GM21381 (cell line): Measurements from ENCODE around the gene SLC39A10.

Experiments used
- ATAC-seq: cut with Tn5 transposase; IDR thresholded peaks from one replicate; pipeline ENCODE4 v1.9.1; 2021; ENCODE audit warnings: mild to moderate bottlenecking, moderate library complexity; ENCODE audit not compliant: unreplicated experiment

The SLC39A10 gene, protein sequence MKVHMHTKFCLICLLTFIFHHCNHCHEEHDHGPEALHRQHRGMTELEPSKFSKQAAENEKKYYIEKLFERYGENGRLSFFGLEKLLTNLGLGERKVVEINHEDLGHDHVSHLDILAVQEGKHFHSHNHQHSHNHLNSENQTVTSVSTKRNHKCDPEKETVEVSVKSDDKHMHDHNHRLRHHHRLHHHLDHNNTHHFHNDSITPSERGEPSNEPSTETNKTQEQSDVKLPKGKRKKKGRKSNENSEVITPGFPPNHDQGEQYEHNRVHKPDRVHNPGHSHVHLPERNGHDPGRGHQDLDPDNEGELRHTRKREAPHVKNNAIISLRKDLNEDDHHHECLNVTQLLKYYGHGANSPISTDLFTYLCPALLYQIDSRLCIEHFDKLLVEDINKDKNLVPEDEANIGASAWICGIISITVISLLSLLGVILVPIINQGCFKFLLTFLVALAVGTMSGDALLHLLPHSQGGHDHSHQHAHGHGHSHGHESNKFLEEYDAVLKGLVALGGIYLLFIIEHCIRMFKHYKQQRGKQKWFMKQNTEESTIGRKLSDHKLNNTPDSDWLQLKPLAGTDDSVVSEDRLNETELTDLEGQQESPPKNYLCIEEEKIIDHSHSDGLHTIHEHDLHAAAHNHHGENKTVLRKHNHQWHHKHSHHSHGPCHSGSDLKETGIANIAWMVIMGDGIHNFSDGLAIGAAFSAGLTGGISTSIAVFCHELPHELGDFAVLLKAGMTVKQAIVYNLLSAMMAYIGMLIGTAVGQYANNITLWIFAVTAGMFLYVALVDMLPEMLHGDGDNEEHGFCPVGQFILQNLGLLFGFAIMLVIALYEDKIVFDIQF

DNA sequence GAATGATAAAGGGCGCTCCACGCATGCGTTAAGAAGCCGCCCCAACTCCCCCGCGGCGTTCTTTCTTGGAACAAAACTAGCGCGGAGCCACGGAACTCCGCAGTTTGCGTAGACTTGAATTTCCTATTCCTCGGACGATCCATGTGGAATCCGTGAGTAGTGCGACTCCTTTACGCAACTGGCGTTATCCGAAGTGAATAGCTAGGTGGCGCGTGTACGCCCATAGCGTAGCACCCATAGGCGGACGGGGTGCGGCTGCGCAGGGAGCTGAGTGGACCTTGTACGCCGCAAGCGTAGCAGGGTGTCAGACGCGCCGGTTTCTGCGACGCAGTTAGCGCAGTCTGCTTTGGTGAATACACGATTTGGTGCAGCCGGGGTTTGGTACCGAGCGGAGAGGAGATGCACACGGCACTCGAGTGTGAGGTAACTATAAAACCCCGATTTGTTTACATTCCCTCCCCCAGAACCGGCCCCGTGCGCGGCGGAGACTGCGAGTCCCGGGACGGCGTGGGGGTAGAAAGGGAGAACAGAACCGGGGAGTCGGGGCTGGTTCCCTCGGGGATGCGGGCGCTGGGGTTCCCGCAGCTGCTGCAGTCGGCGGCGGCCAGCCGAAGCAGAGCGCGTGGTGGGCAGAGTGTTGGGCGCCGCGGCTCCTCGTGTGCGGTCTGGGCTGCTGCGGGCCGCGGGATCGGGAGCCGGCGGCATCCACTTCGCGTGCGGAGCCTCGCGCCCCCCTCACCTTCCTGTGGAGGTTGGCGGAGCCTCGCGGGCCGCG lies at the start of gene SLC39A10:
SLC39A10 (plus strand) TSS at position 368 of the 775 bp plus-strand sequence. CDS start 22,817 bp downstream, outside the sequence.
- ATAC-seq = peak; percentile 63

DNA sequence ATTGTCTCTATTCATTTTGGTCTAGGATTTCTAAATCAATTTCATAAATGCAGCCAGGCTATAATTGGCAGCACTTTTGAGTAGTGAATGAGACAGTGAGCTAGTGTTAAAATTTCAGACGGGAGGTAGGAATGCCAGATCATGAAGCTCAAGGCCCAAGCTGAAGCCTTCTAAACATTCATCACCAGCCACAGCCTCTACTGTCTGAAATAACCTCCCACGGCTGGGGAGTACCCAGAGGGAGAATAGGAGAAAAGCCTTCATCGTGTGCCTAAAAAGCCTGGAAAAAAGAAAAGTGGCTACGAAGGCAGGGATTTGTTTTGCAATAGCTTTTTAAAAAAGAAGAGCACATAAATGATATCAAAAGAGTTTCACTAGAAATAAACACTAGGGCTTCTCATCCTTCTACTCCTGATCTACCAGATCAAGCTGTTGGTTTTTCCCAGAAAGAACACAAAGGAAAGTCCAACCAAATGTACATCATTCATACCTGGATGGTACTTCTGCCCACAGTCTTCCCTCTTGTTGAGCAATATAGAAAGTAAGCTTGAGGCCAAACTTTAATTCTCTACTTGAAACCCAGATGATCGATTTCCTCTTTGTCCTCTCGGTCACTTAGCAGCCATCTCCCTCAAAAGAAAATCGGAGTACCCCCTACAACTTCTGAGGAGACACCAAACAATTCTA lies 48.1 kb upstream of the SLC39A10 start:
- no peak for ATAC-seq

DNA sequence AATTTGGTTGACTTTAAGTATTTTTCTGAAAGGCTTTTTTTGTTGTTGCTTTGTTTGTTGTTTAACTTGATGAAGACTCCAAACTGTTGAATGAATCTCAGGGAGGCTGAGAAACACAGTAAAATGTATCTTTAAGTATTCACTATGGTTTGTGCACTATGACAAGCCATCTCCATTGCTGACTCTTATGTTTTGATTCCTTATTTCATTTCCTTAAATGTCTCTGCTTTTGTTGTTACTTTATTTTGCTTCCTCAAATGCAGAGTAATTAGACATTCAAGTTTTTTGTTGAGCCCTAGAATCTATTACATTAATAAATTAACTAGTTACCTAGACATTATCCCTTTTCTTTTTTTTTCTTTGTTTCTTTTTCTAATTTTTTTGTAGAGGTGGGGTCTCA lies 46.3 kb upstream of the SLC39A10 start:
- ATAC-seq = no peak

DNA sequence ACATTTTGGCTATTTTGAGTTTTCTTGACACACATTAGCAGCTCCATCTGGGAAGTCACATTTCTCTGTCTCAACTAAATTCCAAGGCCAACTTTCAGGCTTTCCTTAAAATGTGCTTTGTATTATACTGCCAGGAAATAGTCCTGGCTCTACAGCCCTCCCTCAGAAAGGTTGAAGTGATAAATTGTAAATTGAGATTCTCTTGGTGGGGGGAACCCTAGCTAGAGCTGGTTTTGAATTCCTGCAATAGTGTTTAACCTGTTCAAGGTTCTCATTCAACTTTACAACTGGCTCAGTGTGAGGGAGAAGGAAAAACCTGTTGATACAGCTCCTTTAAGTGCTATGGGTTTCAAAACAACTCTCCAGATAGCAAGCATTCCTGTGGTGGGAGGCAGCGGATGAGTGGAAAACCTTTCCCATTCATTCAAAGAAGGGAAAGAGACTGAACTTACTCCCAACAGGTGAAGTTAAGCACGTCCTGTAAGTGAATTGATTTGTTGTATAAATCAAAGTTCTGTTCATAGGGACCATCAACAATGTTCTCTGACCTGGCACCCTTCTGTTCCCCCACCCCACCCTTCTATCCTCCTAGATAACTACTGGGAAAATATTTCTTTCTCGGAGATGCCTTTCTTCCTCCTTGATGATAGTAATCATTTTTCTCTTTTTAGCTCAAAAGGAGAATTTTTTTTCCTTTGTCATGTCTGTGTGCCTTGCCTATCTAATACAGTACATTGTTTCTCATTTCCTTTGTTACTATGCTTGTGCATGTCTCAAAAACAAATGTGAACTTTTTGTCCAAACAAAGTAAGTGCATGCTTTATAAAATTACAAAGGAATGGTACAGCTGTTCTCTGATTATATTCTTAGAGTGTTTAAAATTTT lies 44.2 kb upstream of the SLC39A10 start:
- ATAC-seq = no peak

DNA sequence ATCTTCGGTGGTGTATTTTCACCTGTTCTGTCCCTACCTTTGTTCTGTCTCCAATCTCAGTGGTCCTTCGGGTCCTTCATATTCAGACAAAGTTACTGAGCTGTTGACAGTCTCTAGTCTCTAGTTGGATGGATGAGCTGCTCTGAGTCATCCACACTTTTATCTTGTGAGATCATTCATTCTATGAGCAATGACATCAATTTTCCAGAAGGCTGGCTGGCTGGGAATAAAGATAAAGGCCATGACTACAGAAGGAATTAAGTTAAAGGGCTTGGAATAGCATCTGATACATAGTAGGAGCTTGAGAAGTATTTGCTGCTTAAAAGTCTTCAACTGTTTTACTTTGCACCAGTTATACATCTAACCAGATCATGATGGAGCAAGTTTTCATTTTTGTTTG lies 43.1 kb upstream of the SLC39A10 start:
- no peak for ATAC-seq

DNA sequence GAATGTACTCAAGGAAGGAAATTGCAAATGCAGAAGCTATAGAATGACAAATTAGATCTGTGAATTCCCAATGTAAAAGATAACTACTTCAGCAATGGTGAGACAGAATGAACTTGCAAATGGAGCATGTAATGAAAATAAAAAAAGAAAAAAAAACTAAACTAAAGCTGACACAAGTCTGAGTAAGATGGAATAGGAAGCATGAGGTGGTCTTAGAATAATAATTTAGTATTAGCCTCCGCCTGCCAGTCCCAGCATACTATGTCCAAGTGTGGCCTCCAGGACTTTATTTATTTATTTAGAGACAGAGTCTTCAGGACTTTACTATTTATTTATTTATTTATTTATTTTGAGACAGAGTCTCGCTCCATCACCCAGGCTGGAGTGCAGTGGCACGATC lies 37.4 kb upstream of the SLC39A10 start:
- ATAC-seq = no peak

DNA sequence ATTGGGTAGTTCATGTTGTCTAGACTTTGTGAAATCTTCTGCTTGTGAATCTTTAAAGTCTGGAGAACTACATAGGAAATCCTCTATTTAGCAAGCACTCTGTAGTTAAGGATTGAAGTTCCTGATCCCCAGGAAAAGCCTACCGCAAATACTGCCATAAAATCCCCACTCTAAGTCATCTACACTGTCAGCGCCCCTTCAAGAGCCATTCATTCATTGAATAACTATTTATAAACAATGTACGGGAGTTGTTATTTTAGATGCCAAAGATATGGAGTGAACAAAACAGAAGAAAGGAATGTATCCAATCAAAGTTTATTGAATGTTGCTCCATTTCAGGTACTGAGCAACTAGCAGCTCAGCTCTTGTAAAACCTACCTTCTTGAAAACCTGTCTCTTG lies 36.5 kb upstream of the SLC39A10 start:
- no peak for ATAC-seq

DNA sequence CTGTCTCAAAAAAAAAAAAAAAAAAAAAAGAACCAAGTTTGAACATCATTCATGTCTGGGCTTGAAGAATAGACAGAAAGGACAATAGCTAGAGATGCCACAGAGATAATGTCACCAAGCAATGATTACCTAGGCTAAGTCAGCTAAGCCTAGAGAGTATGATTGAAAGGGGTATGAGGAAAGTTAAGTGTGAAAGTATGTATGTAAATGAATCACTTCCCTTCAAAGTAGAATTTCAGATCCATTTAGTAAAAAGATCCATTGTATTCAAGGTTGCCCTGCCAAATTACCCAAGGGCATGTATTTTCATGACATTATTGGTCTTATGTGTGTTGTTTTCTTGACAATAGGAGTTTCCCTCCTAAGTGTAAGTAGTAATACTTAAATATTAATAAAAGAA lies 34.1 kb upstream of the SLC39A10 start:
- no peak for ATAC-seq

DNA sequence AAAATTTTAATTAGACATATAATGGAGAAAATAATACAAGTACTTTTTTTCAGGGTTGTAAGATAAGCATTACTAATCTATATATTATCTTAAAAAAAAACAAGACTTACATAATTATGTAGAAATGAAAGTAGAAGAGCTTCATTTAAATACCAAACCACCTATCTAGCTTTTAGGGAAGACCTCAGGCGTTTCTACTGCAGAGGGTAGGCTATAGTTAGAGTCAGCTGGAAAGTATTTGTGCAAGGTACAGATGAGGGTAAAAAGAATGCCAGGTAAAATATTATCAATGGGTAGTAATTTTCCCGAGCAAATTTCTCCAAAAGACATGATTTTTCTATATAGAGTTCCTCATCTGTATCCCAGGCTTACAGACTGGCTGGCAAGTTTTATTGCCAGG lies 30.5 kb upstream of the SLC39A10 start:
- no peak for ATAC-seq

DNA sequence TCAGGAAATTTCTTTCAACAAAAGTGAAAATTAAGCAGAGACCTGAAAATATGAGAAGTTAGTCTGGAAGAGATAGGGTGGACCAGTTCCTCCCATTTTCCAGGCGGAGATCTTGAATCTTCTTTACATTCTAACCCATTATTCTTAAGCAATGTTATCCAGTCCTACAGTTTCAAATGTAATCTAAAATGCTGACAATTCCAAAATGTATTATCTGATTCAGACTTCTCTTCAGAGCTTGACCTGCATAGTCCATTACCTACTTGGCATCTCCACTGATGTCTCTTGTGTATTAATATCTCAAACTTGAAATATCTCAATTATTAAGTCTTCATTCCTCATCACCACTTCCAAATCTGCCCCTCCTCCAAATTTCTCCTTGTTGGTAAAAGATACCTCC lies 28.4 kb upstream of the SLC39A10 start:
- no peak for ATAC-seq

DNA sequence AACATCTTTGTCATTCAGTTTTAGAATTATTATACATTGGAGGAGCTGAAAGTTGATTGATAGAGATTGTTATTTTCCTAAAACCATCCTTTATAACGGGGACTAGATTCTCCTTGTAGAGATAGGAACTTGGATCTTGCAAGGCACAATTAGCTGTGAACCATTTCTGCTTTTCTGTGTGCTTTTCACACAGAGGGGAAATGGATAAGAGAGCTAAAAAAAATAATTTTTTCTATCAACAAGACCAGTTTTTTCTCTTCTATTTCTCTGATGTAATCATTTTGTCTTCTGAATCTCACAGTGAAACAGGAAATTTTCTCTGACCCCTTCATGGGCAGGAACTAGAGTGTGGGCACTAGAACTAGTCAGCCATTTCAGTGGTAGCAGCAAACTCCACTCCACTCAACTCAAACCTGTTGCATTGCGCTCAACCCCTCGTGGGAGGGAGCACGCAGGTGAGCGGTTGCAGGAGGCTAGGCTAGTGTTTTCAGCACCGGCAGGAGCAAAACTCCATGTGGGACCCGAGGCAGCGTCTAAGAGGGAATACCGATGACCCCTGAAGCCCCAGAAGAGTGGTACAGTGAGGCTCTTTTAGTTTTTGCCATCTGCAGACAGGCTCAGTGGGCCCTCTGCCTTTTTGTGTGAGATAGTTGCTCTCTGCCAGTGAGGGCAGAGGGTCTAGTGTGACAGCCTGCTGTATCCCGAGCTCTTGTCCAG lies 24.0 kb upstream of the SLC39A10 start:
- ATAC-seq = no peak

DNA sequence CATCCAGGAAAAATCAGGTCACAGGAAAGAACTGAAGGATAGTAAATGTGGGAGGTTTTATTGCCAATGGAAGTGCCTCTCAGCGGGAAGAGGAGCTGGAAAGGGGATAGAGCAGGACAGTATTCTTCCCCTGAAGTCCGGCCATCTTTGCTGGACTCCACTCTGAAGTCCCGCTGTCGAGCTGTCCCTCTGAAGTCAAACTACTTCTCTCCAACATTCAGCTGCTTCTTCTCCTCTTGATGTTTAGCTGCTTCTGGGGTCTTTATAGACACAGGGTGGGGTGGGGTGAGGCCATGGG lies 23.5 kb upstream of the SLC39A10 start:
- ATAC-seq = no peak

DNA sequence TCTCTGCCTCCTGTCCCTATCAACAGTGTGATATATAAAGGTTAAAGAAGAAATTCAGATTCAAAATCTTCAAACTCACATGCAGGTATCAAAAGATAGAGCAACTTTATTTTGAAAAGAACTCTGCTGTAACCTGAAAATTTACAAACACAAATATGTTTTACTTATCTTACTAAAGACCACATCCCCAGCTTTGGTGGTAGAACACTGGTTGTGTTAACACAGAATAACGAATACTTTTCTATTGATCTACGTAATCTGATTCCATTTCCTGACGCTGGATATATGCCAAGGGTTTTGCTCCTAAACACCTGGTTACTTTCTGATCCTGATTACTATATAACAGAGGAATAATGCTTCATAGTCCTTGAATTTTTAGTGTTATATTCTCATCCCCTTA lies 23.1 kb upstream of the SLC39A10 start:
- no peak for ATAC-seq

DNA sequence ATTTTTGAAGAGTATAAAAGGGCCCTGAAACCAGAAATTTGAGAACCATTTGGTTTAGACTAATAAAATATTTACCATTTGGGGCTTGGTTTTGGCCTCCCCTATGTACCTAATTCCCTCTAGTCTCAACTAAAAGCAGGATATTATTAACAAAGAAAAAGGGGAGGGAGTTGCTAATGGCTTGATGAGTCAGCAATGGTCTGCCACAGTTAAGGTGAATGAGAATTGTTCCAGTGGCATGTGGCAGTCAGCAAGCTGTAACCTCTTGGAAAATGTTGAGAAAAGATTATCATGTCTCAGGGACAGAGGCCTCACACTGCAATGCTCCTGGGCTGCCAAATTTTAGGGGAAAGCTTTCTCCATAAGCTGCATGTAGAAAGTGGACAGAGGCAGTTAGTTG lies 20.1 kb upstream of the SLC39A10 start:
- no peak for ATAC-seq

DNA sequence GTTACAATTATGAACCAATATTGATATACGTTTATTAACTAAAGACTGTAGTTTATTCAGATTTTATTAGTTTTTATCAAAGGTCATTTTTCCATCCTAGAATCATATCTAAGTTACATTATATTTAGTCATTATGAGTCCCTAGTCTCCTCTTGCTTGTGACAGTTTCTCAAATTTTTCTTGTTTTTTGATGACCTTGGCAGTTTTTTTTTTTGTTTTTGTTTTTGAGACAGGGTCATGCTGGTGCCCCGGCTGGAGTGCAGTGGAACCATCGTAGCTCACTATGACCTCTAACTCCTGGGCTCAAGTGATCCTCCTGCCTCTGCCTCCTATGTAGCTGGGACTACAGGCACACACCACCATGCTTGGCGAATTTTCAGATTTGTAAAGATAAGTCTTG lies 18.3 kb upstream of the SLC39A10 start:
- no peak for ATAC-seq

DNA sequence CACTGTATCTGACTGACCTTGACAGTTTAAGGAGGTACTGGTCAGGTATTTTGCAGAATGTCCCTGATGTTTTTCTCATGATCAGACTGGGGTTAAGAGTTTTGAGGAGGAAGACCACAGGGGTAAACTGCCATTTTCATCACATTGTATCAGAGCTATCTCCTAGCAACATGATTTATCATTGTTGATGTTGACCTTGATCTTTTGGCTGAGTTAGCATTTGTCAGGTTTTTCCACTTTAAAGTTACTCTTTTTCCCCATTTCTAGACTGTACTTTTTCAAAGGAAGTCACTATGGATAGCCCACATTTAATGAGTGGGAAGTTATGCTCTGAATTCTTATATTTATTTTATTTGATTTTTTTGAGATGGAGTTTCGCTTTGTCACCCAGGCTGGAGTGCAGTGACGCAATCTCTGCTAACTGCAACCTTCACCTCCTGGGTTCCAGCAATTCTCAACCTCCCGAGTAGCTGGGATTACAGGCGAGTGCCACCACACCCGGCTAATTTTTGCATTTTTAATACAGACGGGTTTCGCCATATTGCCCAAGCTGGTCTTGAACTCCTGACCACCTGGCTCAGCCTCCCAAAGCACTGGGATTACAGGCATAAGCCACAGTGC lies 17.7 kb upstream of the SLC39A10 start:
- ATAC-seq = no peak

DNA sequence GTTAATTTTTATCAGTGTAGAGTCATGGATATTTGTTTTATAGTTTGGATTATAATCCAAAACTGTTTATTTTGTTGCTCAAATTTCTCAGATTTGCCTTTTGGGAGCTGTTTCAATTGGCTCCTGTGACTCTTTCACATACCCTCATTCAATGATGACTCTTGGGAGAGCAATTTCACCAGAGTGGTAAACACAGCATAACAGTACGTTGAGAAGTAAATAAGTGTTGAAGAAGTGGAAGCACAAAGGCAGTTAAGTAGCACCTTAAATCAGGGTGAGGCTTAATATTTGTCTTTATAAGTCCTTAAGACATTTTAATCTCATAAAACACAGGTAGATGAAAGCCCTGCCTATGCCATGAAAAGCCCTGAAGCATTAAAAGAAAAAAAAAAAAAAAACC lies 17.1 kb upstream of the SLC39A10 start:
- no peak for ATAC-seq

DNA sequence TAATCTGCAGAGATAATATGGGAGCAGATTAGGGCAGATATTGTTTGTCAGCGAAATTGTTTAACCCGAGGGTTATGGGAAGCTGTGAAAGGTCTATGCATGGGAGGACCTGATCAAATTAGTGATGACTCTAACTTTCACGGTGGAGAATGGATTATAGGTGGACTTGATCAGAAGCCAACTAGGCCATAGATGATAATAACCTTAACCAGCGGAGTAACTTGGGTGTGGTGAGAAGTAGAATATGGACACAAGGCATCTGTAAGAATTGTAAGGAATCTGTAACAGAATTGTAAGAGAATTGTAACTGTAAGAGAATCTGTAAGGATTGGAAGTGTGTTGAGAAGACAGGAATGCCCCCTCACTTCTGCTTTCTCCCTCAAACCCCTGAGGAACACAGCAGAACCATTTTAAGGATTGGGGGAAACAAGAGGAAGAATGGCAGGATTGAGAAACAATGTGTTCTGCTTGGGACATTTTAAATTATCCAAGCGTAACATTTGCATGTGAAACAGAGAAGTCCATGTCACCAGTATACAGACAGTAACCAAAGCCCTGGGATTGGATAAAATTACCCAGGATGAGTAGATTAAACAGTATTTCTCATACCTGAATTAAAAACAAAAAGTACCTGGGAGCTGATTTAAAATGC lies 14.9 kb upstream of the SLC39A10 start:
- no peak for ATAC-seq
